H1 (cell line): ENCODE data around the gene DAPK3. TPM values are rescaled to one million over a fixed set of nuclear protein-coding genes. Genes with fewer than 3 reads are reported as not detected.

Experiments used
- CTCF ChIA-PET: fragments of 300-600 bp; sonication (Branson Sonifier 250); formaldehyde crosslinking; loops from one replicate; lab custom pipeline; 2021; ENCODE audit not compliant: partially characterized antibody; lab: Charles Lee
- POLR2A ChIA-PET: fragments of 300-600 bp; sonication (Branson Sonifier 250); formaldehyde crosslinking; loops from one replicate; lab custom pipeline; 2021; ENCODE audit warnings: inconsistent platforms; ENCODE audit not compliant: partially characterized antibody; lab: Charles Lee
- DNase-seq, 2 experiments: peaks; one replicate each; pipeline versions ENCODE4 v3.0.0 to v3.0.0-alpha.2; 2010 to 2022; ENCODE audit warnings: low spot score in 2 of 2, low read depth in 1 of 2, mixed read lengths in 1 of 2
- FAIRE-seq: peaks from 2 replicates; lab custom pipeline; 2011; peaks lifted over from hg19 to GRCh38; lab: Jason Lieb, UNC
- H2AFZ ChIP-seq: 2 replicates; pipeline ENCODE4 v1.8.1; 2012; ENCODE audit warnings: low read length, inconsistent platforms
- H2AK5ac ChIP-seq: 2 replicates; pipeline ENCODE4 v1.6.1; 2013; ENCODE audit warnings: low read depth, low read length
- H2BK120ac ChIP-seq: replicated peaks from 2 replicates; pipeline ENCODE3; 2013; ENCODE audit warnings: low read depth, low read length, inconsistent platforms
- H2BK12ac ChIP-seq: 2 replicates; pipeline ENCODE4 v1.6.1; 2013; ENCODE audit warnings: low read depth, low read length
- H2BK15ac ChIP-seq: 2 replicates; pipeline ENCODE4 v1.6.1; 2013; ENCODE audit warnings: low read length
- H2BK20ac ChIP-seq: 2 replicates; pipeline ENCODE4 v1.6.1; 2013; ENCODE audit warnings: low read length
- H2BK5ac ChIP-seq: 2 replicates; pipeline ENCODE4 v1.6.1; 2013; ENCODE audit warnings: low read depth, low read length
- H3K14ac ChIP-seq: 2 replicates; pipeline ENCODE4 v1.6.1; 2013; ENCODE audit warnings: inconsistent platforms; ENCODE audit not compliant: insufficient read length
- H3K18ac ChIP-seq: 2 replicates; pipeline ENCODE4 v1.6.1; 2013; ENCODE audit warnings: low read length; ENCODE audit errors: extremely low read depth
- H3K23ac ChIP-seq: 2 replicates; pipeline ENCODE4 v1.6.1; 2013; ENCODE audit warnings: inconsistent platforms; ENCODE audit not compliant: insufficient read length
- H3K23me2 ChIP-seq: 2 replicates; pipeline ENCODE4 v1.6.1; 2013; ENCODE audit warnings: low read depth, low read length
- H3K27ac ChIP-seq: 2 replicates; pipeline ENCODE4 v1.6.1; 2011; ENCODE audit warnings: low read depth, low read length, inconsistent platforms
- H3K27me3 ChIP-seq, 4 experiments: replicated peaks in 1 of 4; 1 replicate in 1 of 4; 2 replicates in 3 of 4; pipeline versions ENCODE4 v1.6.1 to v1.8.1; 2011 to 2013; ENCODE audit warnings: low read length in 3 of 4, mild to moderate bottlenecking in 3 of 4, inconsistent platforms in 2 of 4, mixed read lengths in 2 of 4, moderate library complexity in 1 of 4; ENCODE audit not compliant: control insufficient read depth in 3 of 4, insufficient read depth in 3 of 4; ENCODE audit errors: extremely low read depth in 1 of 4
- H3K36me3 ChIP-seq, 4 experiments: 2 replicates each; pipeline versions ENCODE4 v1.6.1 to v1.8.1; 2011 to 2013; ENCODE audit warnings: mild to moderate bottlenecking in 4 of 4, low read length in 3 of 4, moderate library complexity in 2 of 4, control low read depth in 1 of 4, inconsistent platforms in 1 of 4; ENCODE audit not compliant: insufficient read depth in 4 of 4, control insufficient read depth in 2 of 4
- H3K4ac ChIP-seq: replicated peaks from 2 replicates; pipeline ENCODE3; 2013; ENCODE audit warnings: low read length, low read depth, mixed read lengths, inconsistent platforms; ENCODE audit not compliant: insufficient read length
- H3K4me1 ChIP-seq, 4 experiments: replicated peaks in 1 of 4; 1 replicate in 1 of 4; 2 replicates in 3 of 4; pipeline versions ENCODE4 v1.6.1 to v1.8.1; 2011 to 2013; ENCODE audit warnings: low read length in 3 of 4, inconsistent platforms in 2 of 4, mixed read lengths in 1 of 4; ENCODE audit not compliant: insufficient read depth in 4 of 4, control insufficient read depth in 3 of 4
- H3K4me2 ChIP-seq, 2 experiments: 2 replicates each; pipeline versions ENCODE4 v1.6.1 to v1.8.1; 2011 to 2013; ENCODE audit warnings: low read depth in 2 of 2, low read length in 2 of 2, control low read depth in 1 of 2, inconsistent platforms in 1 of 2, mild to moderate bottlenecking in 1 of 2; ENCODE audit not compliant: insufficient read depth in 1 of 2
- H3K4me3 ChIP-seq, 4 experiments: fragments of 200-600, 300-600 bp in 1 of 4; sonication (generic), shearing (Covaris generic), sonication (Bioruptor Twin) in 1 of 4; 2 replicates each; pipeline versions ENCODE4 v1.5.1 to v1.8.1; 2011 to 2016; ENCODE audit warnings: low read length in 4 of 4, low read depth in 3 of 4, control low read depth in 2 of 4, inconsistent platforms in 2 of 4, mild to moderate bottlenecking in 2 of 4, mixed read lengths in 1 of 4, moderate library complexity in 1 of 4; ENCODE audit not compliant: insufficient read depth in 2 of 4; ENCODE audit errors: extremely low read depth in 1 of 4
- H3K56ac ChIP-seq: replicated peaks from 2 replicates; pipeline ENCODE3; 2013; ENCODE audit warnings: low read depth, mild to moderate bottlenecking, mixed read lengths, low read length, inconsistent platforms; ENCODE audit not compliant: insufficient read length
- H3K79me1 ChIP-seq: 2 replicates; pipeline ENCODE4 v1.6.1; 2013; ENCODE audit warnings: low read depth, low read length, control low read depth
- H3K79me2 ChIP-seq, 2 experiments: 2 replicates each; pipeline versions ENCODE4 v1.6.1 to v1.8.1; 2012 to 2013; ENCODE audit warnings: low read length in 2 of 2, mild to moderate bottlenecking in 2 of 2, inconsistent platforms in 1 of 2; ENCODE audit not compliant: insufficient read depth in 2 of 2, control insufficient read depth in 1 of 2
- H3K9ac ChIP-seq, 4 experiments: replicated peaks in 1 of 4; 1 replicate in 1 of 4; 2 replicates in 3 of 4; pipeline versions ENCODE4 v1.6.1 to v1.8.1; 2011 to 2013; ENCODE audit warnings: low read depth in 3 of 4, low read length in 3 of 4, control low read depth in 2 of 4, mild to moderate bottlenecking in 2 of 4, moderate library complexity in 2 of 4, inconsistent platforms in 1 of 4; ENCODE audit errors: extremely low read depth in 1 of 4
- H3K9me3 ChIP-seq, 2 experiments: 2 replicates each; pipeline versions ENCODE4 v1.6.1 to v1.8.1; 2012 to 2013; ENCODE audit warnings: mild to moderate bottlenecking in 2 of 2, moderate library complexity in 2 of 2, control low read depth in 1 of 2, inconsistent platforms in 1 of 2, low read depth in 1 of 2, low read length in 1 of 2, mixed read lengths in 1 of 2; ENCODE audit not compliant: insufficient read depth in 2 of 2
- H4K20me1 ChIP-seq, 2 experiments: replicated peaks in 1 of 2; 2 replicates each; pipeline versions ENCODE3 to v1.8.1; 2011 to 2013; ENCODE audit warnings: inconsistent platforms in 2 of 2, low read length in 2 of 2, mild to moderate bottlenecking in 1 of 2; ENCODE audit not compliant: insufficient read depth in 2 of 2, control insufficient read depth in 1 of 2
- H4K5ac ChIP-seq: 2 replicates; pipeline ENCODE4 v1.6.1; 2013; ENCODE audit warnings: low read length, low read depth, mixed read lengths, inconsistent platforms; ENCODE audit not compliant: insufficient read length
- H4K8ac ChIP-seq: 2 replicates; pipeline ENCODE4 v1.8.0; 2013; ENCODE audit warnings: mild to moderate bottlenecking, moderate library complexity, low read length, inconsistent platforms; ENCODE audit not compliant: insufficient read depth; ENCODE audit errors: extremely low read depth
- H4K91ac ChIP-seq: replicated peaks from 2 replicates; pipeline ENCODE3; 2013; ENCODE audit warnings: low read length, mixed read lengths, inconsistent platforms; ENCODE audit not compliant: insufficient read length
- CHD2 ChIP-seq: IDR thresholded peaks from 2 replicates; pipeline ENCODE4 v1.6.1; 2012; ENCODE audit warnings: low read length, improper control_type of control experiment
- CTBP2 ChIP-seq: IDR thresholded peaks from 2 replicates; pipeline ENCODE4 v1.7.0; 2011; ENCODE audit warnings: borderline replicate concordance, mild to moderate bottlenecking, moderate library complexity, mixed read lengths, low read length; ENCODE audit not compliant: insufficient read depth, insufficient read length
- EP300 ChIP-seq, 2 experiments: IDR thresholded peaks; 1 replicate in 1 of 2; 2 replicates in 1 of 2; pipeline ENCODE4 v1.6.1; 2011 to 2012; ENCODE audit warnings: low read depth in 2 of 2, low read length in 2 of 2, mild to moderate bottlenecking in 2 of 2, borderline replicate concordance in 1 of 2, inconsistent platforms in 1 of 2, moderate library complexity in 1 of 2
- NANOG ChIP-seq: IDR thresholded peaks from 2 replicates; pipeline ENCODE4 v1.6.1; 2011; ENCODE audit warnings: low read length, low read depth, mild to moderate bottlenecking, inconsistent platforms; ENCODE audit not compliant: insufficient read depth, poor library complexity, severe bottlenecking
- POLR2AphosphoS5 ChIP-seq: IDR thresholded peaks from 2 replicates; pipeline ENCODE4 v1.6.1; 2011; ENCODE audit warnings: low read depth, low read length
- POU5F1 ChIP-seq: IDR thresholded peaks from 2 replicates; pipeline ENCODE4 v1.6.1; 2011; ENCODE audit warnings: low read depth, mild to moderate bottlenecking, low read length, moderate library complexity
- SP1 ChIP-seq: IDR thresholded peaks from 2 replicates; pipeline ENCODE4 v1.6.1; 2011; ENCODE audit warnings: low read depth, low read length
- SP2 ChIP-seq: IDR thresholded peaks from 2 replicates; pipeline ENCODE4 v1.6.1; 2012; ENCODE audit warnings: mild to moderate bottlenecking, low read length, inconsistent platforms
- SP4 ChIP-seq: IDR thresholded peaks from 2 replicates; pipeline ENCODE4 v1.6.1; 2012; ENCODE audit warnings: low read length, inconsistent platforms
- TEAD4 ChIP-seq: IDR thresholded peaks from 2 replicates; pipeline ENCODE4 v1.6.1; 2012; ENCODE audit warnings: low read depth, low read length, inconsistent platforms, mixed read lengths
- ZNF274 ChIP-seq: IDR thresholded peaks from 2 replicates; pipeline ENCODE4 v1.7.0; 2012; ENCODE audit warnings: low read length, borderline replicate concordance; ENCODE audit errors: extremely low read depth
- WGBS, 2 experiments: shearing (Covaris generic) in 1 of 2; methylation state at CpG; one replicate each; pipeline versions ENCODE4 v1.1.6 to v1.1.7; 2013 to 2015; ENCODE audit warnings: low lambda C conversion rate in 2 of 2, mixed read lengths in 2 of 2, inconsistent platforms in 1 of 2, low coverage in 1 of 2, missing lambda C conversion rate in 1 of 2; ENCODE audit not compliant: insufficient replicate concordance in 2 of 2, insufficient coverage in 1 of 2, insufficient read length in 1 of 2; ENCODE audit errors: extremely low coverage in 1 of 2, missing lambda C conversion rate in 1 of 2; 5-methylcytosine and 5-hydroxymethylcytosine counted together
- polyA plus RNA-seq, 7 experiments: library from polyadenylated mRNA; depleted of rRNA in 3 of 7; stranded (reverse) in 5 of 7; unstranded in 2 of 7; fragments of >200 nt in 5 of 7; fragments of 200-250 nt in 2 of 7; gene quantifications; 1 replicate in 5 of 7; 2 replicates in 1 of 7; 4 replicates in 1 of 7; pipeline versions ENCODE4 v1.2.1 to v1.2.3, GENCODE V29; 2011 to 2013; ENCODE audit warnings: missing spikeins in 2 of 7, mixed read lengths in 2 of 7
- total RNA-seq: library from RNA; stranded (reverse); fragmentation: NEBNext Ultra II Directional; extraction: Animal tissue kit (Norgen Biotek cat#: 25700); gene quantifications from 2 replicates; pipeline ENCODE4 v1.2.1, GENCODE V29; 2021
- TF ChIP-seq, protein P1 (sequence below): IDR thresholded peaks from 2 replicates; pipeline ENCODE4 v1.6.1; 2012; ENCODE audit warnings: inconsistent platforms

Gene DAPK3
- total and polyA plus RNA-seq, 2 of the 8 experiments (the other 6 are each of a cell fraction or from before 2014, with no cell fraction given): 53.2 to 78.1 TPM

DNA sequence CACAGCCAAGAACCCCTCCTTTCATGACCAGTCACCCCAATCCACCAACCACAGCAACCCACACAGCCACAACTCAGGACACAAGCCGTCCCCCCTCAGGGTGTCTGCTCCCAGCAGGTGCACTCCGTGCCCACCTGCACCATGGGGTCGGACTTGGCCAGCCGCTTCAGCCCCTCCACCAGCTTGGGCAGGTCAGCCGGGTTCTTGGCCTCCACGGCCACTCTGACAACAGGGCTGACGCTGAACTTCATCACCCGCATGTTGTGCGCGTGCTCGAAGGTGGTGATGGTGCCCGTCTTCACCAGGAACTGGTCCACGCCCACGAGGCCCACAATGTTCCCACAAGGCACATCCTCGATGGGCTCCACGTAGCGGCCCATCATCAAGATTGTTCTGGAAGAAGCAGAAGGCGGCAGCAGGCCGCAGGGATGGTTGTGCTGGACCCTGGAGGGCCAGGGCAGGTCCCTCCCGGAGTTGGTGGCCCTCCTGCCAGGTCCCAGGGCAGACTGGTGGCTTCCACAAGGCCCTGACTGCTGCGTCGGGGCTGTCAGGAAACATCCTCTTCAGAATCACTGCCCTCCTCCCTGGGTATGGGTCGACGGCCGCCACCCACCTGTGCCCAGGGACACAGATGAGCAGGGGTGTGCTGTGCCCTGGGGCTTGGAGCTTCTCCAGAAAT lies 8.9 kb upstream of the DAPK3 start:
- Histone ChIP-seq H3K18ac (no peak overlapping the region), H3K4me3 (no peak overlapping the region), H3K23me2 (peaks cover 8% of the 10 kb centered on the region), H4K20me1 (peaks cover 86 to 87% of the 10 kb centered on the region in 2 experiments), H2AFZ (no peak overlapping the region), H2BK15ac (no peak overlapping the region), H2BK5ac (no peak overlapping the region), H3K4me2 (no peak overlapping the region), H2BK20ac (no peak overlapping the region), H3K79me1 (peaks cover 20% of the 10 kb centered on the region), H3K27ac (no peak overlapping the region), H2BK120ac (no peak overlapping the region), H3K36me3 (peaks cover 81 to 98% (median 91%) of the 10 kb centered on the region in 4 experiments), H3K23ac (no peak overlapping the region), H2BK12ac (no peak overlapping the region), H3K56ac (no peak overlapping the region), H4K91ac (no peak overlapping the region), H3K9ac (peak overlapping the region in 1 of 4 experiments; percentile 16; a peak in 1 of 7 replicates), H3K4ac (no peak overlapping the region), H3K9me3 (no peaks in the 10 kb centered on the region), H3K14ac (no peak overlapping the region), H3K27me3 (no peaks in the 10 kb centered on the region), H4K5ac (no peak overlapping the region), H3K4me1 (peaks cover 0 to 13% (median 8%) of the 10 kb centered on the region in 4 experiments; a peak in 6 of 7 replicates), H4K8ac (peak overlapping the region; percentile 45; the same call in 1 of the 2 replicates), H2AK5ac (no peak overlapping the region), H3K79me2 (peaks cover 15 to 63% of the 10 kb centered on the region in 2 experiments)
- WGBS, 2 experiments: 91% methylated on average over 24 of the region's 25 CpGs; no CpG with 5 or more reads in 1 of the 2 experiments
- FAIRE-seq: no peak
- CTCF ChIA-PET: interaction anchor here (0.7 kb wide), 1 partner anchor 419 kb away, joined by 3 read pairs; no protein-coding TSS in a partner anchor
- POLR2A ChIA-PET: interaction anchor here (0.6 to 12.0 kb wide), 14 partner anchors 9 to 287 kb away, joined by 3 to 870 read pairs (median 4); partner anchors contain the start of genes DAPK3, NMRK2 and PIAS4
- no peak for DNase-seq
- TF ChIP-seq POU5F1 (no peak), ZNF274 (no peak), TEAD4 (no peak), SP2 (no peak), CTBP2 (no peak), SP4 (no peak), SP1 (peak; percentile 36; the same call in 1 of the 2 replicates), NANOG (no peak), EP300 (IDR thresholded peaks at IDR 0.05; ENCODE audit: borderline replicate concordance in 1 of 2, low read depth in 2 of 2, low read length in 2 of 2) (no peak), POLR2AphosphoS5 (peak; percentile 94; the same call in 1 of the 2 replicates), CHD2 (no peak)
- TF ChIP-seq, protein P1, sequence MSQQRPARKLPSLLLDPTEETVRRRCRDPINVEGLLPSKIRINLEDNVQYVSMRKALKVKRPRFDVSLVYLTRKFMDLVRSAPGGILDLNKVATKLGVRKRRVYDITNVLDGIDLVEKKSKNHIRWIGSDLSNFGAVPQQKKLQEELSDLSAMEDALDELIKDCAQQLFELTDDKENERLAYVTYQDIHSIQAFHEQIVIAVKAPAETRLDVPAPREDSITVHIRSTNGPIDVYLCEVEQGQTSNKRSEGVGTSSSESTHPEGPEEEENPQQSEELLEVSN: no peak
